ENCODE data around the gene RPL27A.

The RPL27A gene

GRCh38 chr11:8686325-8686724 lies 3.7 kb downstream of the RPL27A start (continued):
- TF ChIP-seq ZNF280D (tag by site-specific recombination; IDR thresholded peaks at IDR 0.05) (no peak), ZSCAN30 (tag by site-specific recombination; IDR thresholded peaks at IDR 0.05) (no peak), HOXD13 (CRISPR knock-in tag; IDR thresholded peaks at IDR 0.05; ENCODE audit: borderline replicate concordance) (no peak), ZBTB7A (tag by site-specific recombination; IDR thresholded peaks at IDR 0.05; ENCODE audit: low read depth) (no peak)

GRCh38 chr11:8688414-8689362 lies 6.1 kb downstream of the RPL27A start:
- Histone ChIP-seq H3K4me3 (ENCODE audit: low read depth, low read length) (peak overlapping the region; percentile 77), H3K4me1 (ENCODE audit: control insufficient read depth, insufficient read depth, low read length) (no peaks in the 10 kb centered on the region), H3K27ac (ENCODE audit: extremely low read depth, low read depth, low read length) (peak overlapping the region; percentile 55), H3K9me3 (ENCODE audit: control insufficient read depth, insufficient read depth, low read depth, low read length) (no peaks in the 10 kb centered on the region), H3K36me3 (ENCODE audit: control insufficient read depth in 2 of 2, insufficient read depth in 1 of 2, low read length in 2 of 2) (peaks cover 3 to 77% of the 10 kb centered on the region in 2 experiments)
- ChIA-PET POLR2A (interaction anchor here (0.6 to 2.2 kb wide), 31 partner anchors 8 to 275 kb away, joined by 3 to 16 read pairs (median 4); partner anchors contain the start of genes AKIP1 and STK33), CTCF (interaction anchor here (0.6 to 1.5 kb wide), 7 partner anchors 80 to 682 kb away, joined by 3 to 9 read pairs (median 4); no protein-coding TSS in a partner anchor)
- TF ChIP-seq ZNF501 (tag by site-specific recombination; IDR thresholded peaks at IDR 0.05) (peak; percentile 85), ZBTB6 (tag by site-specific recombination; IDR thresholded peaks at IDR 0.05) (peak; percentile 70; the same call in 1 of the 2 replicates), KLF17 (tag by site-specific recombination; IDR thresholded peaks at IDR 0.05) (peak; percentile 8; the same call in 1 of the 2 replicates), ZNF2 (tag by site-specific recombination; IDR thresholded peaks at IDR 0.05) (peak; percentile 31; the same call in 1 of the 2 replicates), ZNF664 (tag by site-specific recombination; IDR thresholded peaks at IDR 0.05) (no peak), ZFHX2 (tag by site-specific recombination; conservative IDR thresholded peaks at IDR 0.05) (peak; percentile 85), ZNF580 (tag by site-specific recombination; IDR thresholded peaks at IDR 0.05) (peak; percentile 95), ZNF19 (tag by site-specific recombination; IDR thresholded peaks at IDR 0.05; ENCODE audit: low read depth) (no peak), SP7 (tag by site-specific recombination; IDR thresholded peaks at IDR 0.05) (peak; percentile 50; the same call in 1 of the 2 replicates), ZNF777 (tag by site-specific recombination; IDR thresholded peaks at IDR 0.05; ENCODE audit: borderline replicate concordance) (no peak), ZNF37A (tag by site-specific recombination; IDR thresholded peaks at IDR 0.05) (no peak), ZNF10 (tag by site-specific recombination; IDR thresholded peaks at IDR 0.05) (peak; percentile 55; the same call in 1 of the 2 replicates), RBAK (tag by site-specific recombination; IDR thresholded peaks at IDR 0.05) (no peak), ZNF24 (tag by site-specific recombination; IDR thresholded peaks at IDR 0.05) (0 out of 2 replicates have a peak, but pooled peaks have one; percentile 11), ZBTB11 (tag by site-specific recombination; conservative IDR thresholded peaks at IDR 0.05; ENCODE audit: low read depth) (peak; percentile 98), ZNF157 (tag by site-specific recombination; IDR thresholded peaks at IDR 0.05) (no peak), KLF8 (tag by site-specific recombination; IDR thresholded peaks at IDR 0.05) (peak; percentile 39; the same call in 1 of the 2 replicates), ZNF112 (tag by site-specific recombination; IDR thresholded peaks at IDR 0.05) (no peak), ZNF843 (tag by site-specific recombination; IDR thresholded peaks at IDR 0.05) (peak; percentile 24; the same call in 1 of the 2 replicates), ZBTB26 (tag by site-specific recombination; optimal IDR thresholded peaks at IDR 0.05) (peak; percentile 41), PRDM1 (tag by site-specific recombination; IDR thresholded peaks at IDR 0.05) (no peak)
